ELR (cell line): Measurements from ENCODE around the gene NPHP1.
"Not testable (repeated sequence)": the region's sequence is repeated elsewhere in the genome, so short reads cannot be mapped to it uniquely, and the experiment has no call there.

Experiments
- DNase-seq: peaks from one replicate; pipeline ENCODE4 v3.0.0-alpha.2; 2015; ENCODE audit warnings: low read depth

The NPHP1 gene

DNA sequence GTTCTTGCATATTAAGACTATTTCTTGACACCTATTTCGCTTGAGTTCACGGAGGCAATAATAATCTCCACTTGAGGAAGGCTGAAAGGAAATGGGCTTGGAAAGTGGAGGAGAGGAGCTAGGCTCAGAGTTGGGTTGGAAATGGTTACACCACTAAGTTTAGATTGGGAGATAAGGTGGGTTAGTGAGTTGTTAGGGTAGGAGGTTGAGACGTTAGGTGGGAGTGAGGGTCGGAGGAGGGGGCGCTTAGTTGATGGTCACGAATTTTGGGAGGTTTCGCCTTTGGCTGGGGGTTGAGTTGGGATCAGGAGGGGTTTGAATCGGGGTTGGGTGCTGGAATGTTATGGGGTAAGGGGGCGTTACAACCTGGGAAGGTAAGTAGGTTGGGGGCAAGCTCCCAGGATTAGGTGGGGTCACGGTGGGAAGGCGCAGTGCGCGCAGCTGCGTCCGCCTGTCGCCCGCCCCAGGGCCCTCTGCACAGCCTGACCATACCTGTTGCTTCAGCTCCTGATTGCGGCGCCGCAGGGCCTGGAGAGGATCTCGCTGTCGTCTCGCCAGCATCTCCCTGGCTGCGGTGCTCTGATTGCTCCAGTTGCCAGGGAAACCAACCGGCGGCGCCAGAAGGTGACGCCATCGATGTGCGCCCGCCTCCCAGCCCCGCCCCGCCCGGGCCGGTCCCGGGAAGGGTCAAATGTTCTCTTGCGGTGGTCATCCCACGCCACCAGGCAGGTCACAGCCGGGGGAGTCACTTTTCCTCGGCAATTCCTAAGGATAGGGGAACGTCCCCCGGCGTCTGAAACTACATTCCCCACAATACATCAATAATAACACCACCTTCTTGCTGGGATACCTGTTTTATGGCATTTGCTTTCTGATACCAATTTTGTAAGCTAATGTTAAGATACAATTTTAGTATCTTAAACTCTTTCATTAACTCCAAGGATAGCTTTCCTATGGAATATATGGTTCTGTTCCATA, at the start of gene NPHP1:
Gene NPHP1 (minus strand): TSS at position 606 of the 978 bp plus-strand sequence. CDS start 45 bp downstream, at position 561.
- peak; percentile 90 for DNase-seq

DNA sequence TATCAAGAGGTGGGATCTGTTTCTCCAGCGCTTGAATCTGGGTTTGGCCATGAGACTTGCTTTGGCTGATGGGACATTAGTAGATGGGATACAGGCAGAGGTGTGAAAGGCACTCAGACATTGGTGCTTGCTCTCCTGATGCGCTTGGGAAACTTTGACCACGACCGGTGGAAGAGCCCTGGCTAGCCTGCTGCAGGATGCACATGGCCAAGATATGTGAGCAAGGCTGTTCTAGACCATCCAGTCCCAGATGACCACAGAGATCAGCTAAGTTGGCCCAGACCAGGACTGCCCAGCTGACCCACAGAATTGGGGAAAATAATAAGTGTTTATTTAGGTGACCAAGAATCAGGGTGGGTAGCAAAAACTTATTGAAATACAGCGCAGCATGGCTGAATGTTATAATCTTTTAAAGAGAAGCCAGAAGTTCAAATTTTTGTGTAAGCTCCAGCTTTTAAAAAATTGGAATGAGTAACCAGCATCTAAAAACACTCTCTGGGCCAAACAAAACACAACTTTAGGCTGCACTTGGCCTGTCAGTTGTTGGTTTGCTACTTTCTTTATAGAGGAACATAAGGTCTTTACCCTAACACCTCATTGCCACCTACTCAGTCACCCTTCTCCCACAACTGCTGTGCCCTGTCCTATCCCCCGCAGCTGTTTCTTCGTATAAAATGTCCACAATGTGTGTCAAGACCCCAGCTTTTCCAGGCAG, 43.4 kb upstream of the NPHP1 start:
- DNase-seq = not testable (repeated sequence)

DNA sequence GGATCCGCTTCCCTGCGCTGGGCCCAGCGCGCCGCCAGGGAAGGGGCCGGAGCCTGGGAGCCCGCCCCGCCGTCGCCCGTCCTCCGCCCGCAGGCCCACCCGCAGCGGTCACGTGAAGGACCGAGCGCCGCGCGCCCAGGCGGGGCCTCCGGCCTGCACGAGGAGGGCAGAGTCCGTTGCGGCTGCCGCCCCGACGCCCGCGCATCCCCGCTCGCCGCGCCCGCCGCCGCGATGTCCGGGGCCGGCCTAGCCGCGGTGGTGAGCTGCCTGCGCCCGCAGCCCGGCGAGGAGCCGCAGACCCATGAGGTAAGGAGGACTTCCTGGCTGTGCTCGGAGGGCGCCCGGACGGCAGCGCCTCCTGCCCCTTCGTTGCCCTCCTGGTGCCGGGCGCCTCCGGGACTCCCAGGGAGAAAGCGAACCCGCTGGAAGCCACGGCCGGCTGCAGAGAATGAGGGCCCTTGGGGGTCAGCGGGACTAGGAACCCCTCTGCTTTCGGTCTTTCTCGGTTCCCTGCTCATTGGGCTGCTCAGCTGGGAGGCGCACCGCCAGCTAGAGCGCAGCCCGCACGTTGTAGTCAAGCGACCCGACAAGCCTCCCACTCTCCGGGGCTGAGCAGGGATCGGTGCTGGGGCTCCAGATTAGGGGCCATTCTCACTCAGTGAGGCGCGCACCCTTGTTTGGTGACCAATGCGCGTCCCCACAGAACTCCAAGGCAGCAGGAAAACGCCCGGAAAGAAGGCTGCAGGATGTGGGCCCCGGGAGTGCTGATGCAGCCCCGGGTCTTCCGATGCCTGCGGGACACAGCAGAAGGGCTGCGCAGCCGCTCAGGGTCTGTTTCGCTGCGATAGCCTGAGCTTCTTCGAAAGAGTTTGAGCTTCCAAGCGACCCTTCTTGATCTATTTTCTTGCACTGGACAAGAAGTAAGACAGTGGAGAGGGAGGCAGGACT, 40.9 kb upstream of the NPHP1 start:
- DNase-seq = not testable (repeated sequence)

DNA sequence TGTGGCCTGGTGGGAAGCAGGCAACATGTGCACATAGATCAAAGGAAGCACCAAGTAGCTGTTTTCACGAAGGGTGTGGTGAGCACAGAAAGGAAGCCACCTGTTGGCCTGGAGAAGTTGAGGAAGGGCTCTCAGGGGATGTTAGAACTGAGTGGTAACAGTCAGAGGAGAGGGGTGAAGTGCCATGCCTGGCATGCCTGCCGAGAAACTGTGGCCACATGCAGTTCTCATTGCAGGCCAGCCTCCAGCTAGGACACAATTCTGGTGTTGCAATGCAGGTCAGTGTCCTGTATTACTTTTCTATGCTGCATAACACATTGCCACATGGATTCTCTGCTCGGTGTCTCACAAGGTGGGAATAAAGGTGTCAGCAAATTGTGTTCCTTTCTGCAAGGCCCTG, 38.5 kb upstream of the NPHP1 start:
- not testable (repeated sequence) for DNase-seq

DNA sequence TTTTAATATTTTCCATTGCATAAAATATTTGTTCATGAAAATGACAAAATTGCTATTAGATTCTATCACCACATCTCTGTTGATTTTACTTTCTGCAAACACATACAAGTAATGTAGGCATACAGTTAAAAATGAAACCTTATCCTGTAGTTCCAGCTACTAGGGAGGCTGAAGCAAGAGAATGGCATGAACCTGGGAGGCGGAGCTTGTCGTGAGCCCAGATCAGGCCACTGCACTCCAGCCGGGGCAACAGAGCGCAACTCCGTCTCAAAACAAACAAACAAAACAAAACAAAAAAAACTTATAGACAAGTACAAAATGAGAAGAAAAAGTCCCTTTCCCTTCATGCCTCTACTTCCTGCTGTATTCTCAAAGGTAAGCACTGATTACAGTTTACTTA, 29.7 kb upstream of the NPHP1 start:
- not testable (repeated sequence) for DNase-seq

DNA sequence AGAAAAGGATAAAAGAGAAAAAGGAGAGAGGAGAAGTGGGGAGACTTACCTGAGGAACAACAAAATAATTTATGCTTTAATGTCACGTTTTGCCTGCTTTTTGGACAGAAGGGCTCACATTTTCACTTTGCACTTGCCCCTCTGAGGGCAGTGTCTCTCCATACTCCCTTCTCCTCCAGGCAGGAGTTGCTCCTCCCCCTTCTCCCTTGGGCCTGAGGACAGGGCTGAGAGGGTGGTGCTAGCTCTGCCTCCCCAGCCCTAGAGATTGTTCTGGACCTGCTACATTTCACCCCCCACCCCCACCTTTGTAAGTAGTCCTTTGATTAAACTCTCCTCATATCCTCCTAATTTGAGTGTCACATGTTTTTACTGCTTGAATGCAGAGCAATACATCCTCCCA, 25.1 kb upstream of the NPHP1 start:
- DNase-seq = not testable (repeated sequence)

DNA sequence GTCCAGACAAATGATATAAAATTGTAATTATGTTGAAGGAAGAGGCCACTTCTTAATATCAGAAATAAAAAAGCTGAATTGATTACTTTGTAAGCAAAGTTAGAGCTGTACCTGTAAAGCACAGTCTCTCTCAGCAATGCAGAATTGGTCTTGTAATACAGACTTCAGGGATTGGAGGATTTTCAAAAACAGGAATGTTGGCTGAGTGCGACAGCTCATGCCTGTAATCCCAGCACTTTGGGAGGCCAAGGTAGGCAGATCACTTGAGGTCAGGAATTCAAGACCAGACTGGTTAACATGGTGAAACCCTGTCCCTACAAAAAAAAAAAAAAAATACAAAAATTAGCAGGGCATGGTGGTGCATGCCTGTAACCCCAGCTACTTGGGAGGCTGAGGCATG, 17.8 kb upstream of the NPHP1 start:
- not testable (repeated sequence) for DNase-seq

DNA sequence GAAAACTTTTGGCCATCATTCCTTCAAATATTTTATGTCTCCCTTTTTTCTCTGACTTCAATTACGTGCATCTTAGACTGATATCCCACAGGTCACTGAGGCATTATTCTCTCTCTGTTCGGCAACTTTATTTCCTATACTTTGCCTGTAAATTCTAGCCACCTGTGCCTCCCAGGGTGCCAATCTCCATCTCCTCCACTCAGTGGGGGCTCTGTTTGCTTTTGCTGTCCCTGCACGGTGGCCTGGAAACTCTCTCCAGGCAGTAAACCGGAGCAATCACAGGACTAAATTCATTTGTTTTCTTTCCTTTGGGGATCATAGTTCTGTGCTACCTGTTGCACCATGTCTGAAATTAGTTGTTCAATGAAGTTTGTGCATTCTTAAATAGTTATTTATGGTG, 17.1 kb upstream of the NPHP1 start:
- no peak for DNase-seq

DNA sequence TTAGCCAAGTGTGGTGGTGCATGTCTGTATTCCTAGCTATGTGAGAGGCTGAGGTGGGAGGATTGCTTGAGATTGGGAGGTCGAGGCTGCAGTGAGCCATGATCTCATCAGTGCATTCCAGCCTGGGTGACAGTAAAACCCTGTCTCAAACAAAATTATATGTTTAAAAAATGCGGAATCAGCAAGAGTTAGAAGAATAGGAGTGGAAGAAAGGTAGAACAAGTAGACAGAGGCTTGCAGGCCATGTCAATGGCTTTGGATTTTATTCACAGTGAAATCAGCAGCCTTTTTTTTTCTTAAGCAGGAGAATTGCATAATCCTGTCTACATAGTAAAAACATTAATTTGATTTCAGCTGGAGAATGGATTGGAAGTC, 15.4 kb upstream of the NPHP1 start:
- no peak for DNase-seq

DNA sequence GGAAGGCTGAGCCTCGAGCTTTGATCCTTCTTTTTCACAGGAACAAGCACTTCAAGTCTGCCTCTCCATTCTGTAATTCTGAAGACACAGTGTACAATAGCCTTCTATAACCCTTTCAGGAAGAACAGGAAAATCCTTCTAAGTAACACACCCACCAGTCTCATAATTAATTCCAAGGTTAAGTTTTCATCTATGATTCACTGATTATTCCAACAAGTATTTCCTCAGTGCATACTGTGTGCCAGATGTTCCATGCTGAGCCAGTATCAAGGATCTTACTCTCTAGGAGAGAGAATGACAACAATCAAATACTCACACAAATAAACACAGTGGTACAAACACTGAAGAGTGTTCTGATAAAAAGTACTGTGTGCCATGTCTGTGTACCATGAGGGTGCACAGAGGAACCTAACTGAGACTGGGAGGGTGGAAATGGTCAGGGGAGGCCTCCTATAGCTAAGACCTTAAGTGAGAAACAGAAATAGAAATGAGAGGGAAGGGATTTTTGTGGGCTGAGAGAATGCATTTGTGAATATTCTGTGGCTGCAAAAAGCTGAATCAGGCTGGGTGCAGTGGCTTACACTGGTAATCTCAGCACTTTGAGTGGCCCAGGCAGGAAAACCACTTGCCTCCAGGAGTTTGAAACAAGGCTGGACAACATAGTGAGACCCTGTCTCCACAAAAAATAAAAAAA, 14.8 kb upstream of the NPHP1 start:
- no peak for DNase-seq

DNA sequence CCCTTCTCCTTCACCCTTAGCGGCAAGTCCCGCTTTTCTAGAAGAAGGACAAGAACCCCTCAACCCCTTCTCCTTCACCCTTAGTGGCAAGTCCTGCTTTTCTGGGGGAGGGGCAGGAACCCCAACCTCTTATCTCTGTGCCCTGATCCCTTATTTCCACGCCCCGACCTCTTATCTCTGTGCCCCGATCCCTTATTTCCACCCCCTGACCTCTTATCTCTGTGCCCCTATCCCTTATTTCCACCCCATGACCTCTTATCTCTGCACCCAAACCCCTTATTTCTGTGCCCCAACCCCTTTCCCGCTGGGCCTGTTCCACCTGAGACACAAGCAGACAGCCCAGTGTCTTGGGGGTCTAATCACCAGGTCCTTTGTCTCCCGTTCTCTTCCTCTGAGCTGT, 14.1 kb upstream of the NPHP1 start:
- DNase-seq = not testable (repeated sequence)

DNA sequence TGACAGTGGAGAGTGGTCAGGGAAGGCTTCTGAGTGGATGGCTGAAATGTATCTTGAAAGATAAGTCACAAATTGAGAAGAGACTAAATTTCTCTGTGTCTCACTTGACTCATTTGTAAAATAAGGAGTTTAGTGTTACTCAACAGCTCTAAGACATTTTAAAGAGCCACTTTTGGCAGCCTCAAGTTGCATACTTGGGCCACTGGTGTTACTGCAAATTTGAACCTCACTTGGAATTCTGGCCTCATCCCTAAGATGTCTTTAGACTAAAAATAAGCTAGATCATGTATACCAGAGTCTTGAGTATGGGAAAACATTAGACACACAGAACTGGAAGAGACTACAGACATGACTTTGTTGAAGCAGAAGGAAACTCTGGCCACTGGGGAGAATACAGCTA, 12.0 kb upstream of the NPHP1 start:
- DNase-seq = no peak

DNA sequence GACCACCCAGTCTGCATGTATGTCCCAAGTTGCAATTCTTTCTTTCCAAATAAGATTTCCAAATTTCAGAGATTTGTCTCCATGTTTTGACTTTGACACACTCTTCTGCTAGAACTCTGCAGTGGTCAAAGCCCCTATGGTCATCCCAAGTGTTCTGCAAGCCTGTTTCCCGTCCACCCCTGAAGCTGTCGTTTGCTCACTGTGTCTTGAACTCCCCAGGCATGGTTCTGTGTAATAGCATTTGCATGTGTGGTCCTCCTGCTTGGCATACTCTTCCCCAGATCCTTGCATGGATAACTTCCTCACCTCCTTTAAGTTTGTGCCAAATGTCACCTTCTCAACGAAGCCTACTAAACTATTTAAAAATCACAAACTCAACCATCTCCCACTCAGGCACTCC, 11.4 kb upstream of the NPHP1 start:
- no peak for DNase-seq

DNA sequence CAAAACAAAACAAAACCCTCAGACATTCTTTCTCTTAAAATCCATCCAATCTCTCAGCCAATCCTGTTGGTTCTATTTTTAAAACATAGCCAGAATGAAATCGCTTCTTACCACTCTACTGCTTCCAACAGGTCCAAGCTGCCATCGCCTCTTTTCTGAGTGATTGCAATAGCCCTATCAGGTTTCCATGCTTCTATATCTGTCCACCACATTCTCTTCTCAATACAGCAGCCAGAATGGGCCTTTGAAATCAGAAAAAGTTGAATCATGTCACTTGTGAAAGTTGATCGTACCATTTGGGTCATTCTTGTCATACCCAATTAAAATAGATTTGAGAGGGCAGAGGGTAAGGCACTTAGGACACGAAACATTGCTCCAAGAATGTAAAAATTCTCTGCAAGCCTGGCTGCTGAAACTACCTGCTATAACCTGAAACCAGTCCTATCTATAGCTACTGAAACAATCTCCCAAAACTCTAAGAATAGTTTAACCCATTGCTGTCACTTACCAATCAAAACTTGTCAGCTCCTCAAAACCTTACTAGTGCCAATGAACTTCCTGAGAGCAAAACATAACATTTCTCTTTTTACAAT, 10.8 kb upstream of the NPHP1 start:
- no peak for DNase-seq

DNA sequence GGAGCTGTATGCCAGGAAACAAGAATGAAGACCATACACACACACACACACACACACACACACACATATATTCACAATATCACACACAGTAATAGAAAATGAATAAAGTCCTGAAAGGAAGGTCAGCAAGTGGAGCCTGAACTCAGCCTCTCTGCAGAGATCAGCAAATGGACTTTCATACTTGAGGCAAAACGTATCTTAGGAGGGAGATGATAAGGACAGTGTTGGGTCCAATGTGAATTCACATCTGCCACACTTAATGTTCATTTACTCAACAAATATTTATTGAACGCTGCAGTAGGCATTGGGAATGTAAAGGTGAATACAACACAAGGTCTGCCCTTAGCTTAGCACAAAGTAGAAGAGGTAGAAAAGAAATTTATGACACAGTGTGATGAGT, 10.3 kb upstream of the NPHP1 start:
- DNase-seq = no peak

DNA sequence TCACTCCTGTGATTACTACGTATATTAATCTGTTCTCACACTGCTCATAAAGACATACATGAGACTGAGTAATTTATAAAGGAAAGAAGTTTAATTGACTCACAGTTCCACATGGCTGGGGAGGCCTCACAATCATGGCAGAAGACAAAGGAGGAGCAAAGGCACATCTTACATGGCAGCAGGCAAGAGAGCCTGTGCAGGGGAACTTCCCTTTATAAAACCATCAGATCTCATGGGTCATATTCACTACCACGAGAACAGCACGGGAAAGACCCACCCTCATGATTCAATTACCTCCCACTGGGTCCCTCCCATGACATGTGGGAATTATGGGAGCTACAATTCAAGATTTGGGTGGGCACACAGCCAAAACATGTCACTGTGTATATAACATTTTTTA, 8.7 kb upstream of the NPHP1 start:
- DNase-seq = not testable (repeated sequence)

DNA sequence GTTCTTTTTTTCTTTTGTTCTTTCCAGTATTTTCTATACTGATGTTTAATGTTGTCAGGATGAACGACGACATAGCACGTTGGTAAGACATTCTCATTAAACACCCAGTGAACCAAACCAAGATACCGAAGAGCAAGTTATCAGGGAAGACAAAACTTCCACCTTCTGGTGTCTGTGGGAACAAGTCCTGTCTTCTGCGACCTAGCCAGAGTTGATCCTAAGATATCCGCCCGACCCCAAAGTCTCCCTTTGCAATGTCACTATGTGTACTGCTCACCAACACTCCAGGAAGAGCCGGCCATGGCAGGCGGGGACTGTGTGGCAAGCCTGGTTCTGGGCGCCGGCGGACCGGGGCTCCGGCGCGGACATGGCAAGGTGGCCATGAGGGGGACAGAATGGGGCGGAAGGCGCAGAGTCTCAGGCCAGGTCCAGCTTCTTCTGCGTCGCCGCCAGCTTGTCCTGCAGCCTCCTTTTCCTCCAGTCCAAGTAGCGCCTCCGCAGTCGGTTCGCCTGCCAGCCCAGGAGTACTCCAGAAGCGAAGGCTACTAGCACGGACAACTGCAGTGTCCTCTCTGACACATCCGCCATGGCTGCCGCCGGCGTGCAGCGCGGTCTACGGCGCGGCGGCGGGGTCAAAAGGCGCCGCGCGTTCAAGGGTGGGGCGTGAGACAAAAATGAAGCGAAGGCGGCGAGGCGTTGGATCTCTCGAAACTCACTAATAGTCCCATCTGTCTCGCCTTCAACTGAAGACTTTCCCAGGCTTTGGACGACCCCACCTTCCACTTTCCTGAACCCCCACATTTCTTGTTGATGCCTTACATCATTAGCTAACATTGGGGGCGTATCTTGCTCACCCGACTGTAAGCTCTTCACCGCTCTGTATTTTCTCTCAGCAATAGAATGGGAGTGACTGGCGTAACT, 7.4 kb upstream of the NPHP1 start, which contains the start of gene MTLN:
Gene MTLN (minus strand): TSS at position 610 of the 921 bp plus-strand sequence. CDS start 22 bp downstream, at position 588.
- peak; percentile 78 for DNase-seq

DNA sequence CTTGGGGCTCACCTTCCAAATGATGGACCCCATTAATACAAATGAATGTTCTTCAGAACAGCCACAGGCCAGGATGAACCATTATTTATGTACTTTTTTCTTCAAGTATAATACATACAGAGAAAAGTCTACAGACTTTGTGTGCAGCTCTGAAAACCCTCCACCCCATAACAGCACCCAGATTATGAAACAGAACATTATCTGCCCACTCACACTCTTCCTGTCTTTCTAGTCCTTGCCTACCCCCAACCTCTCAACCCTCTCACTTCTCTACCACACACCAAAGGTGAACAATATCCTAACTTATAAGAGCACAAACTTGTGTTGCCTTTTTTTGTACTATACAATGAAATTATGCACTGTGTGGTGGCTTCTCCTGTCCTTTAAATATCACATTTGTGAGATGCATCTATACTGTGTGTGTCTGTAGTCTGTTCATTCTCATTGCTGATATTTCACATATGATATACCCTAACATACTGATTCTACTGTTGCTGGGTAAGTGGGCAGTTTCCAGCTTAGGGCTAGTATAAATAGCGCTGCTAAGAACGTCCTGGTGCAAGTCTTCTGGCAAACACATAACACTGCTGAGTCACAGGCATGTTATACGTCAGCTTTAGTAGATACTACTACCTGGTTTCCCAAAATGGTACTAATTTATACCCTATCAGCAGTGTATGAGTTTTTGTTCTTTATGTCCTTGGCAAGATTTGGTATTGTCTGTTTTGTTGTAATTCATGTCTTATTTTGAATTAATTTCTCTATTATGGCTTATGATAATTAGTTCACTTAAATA, 1.0 kb upstream of the NPHP1 start:
- DNase-seq = peak; percentile 20

DNA sequence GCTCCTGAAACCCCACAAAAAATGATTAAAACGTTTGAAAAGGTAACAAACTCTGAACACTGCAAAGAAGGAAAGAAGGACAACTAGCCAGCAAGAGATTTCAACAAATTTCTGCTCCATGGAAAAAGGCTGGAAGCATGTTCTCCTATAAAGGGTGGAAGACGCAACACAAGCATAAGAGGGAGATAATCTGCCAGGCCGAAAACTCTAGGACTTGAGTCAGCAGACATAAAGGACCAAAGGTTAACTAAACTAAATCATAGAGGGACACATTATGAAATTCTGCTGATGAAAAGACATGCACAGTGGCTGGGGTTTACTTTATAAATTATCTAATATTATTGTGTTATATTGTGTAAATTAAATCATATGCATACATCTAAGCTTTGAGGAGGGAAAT, 6.8 kb downstream of the NPHP1 start:
- DNase-seq = no peak
